OCI-LY3 (cell line): ENCODE results near the gene SAMD5.

ENCODE experiments used
- H2AFZ ChIP-seq: fragments of 200-600, 300-600 bp; shearing (Covaris generic); 2 replicates; pipeline ENCODE4 v1.6.0; 2014; ENCODE audit warnings: antibody characterized with exemption, low read depth, low read length
- H3K27ac ChIP-seq: fragments of 200-600, 300-600 bp; sonication (generic); 2 replicates; pipeline ENCODE4 v1.5.1; 2014; ENCODE audit warnings: mild to moderate bottlenecking, low read length, moderate library complexity, mixed read lengths
- H3K27me3 ChIP-seq: fragments of 200-600, 300-600 bp; sonication (generic); 2 replicates; pipeline ENCODE4 v1.6.1; 2014; ENCODE audit warnings: low read depth, low read length, mixed read lengths
- H3K36me3 ChIP-seq: fragments of 200-600, 300-600 bp; sonication (generic); replicated peaks from 2 replicates; pipeline ENCODE3; 2014; ENCODE audit warnings: low read depth, low read length, mixed read lengths
- H3K4me1 ChIP-seq: fragments of 300-600, 200-600 bp; sonication (generic); 2 replicates; pipeline ENCODE4 v1.6.1; 2014; ENCODE audit warnings: low read length, mixed read lengths
- H3K4me2 ChIP-seq: fragments of 200-600, 300-600 bp; sonication (generic); 2 replicates; pipeline ENCODE4 v1.6.1; 2014; ENCODE audit warnings: low read length, mixed read lengths
- H3K4me3 ChIP-seq: fragments of 300-600, 200-600 bp; sonication (generic); 2 replicates; pipeline ENCODE4 v1.5.1; 2014; ENCODE audit warnings: antibody characterized with exemption, mild to moderate bottlenecking, low read length, moderate library complexity
- H3K79me2 ChIP-seq: fragments of 300-600, 200-600 bp; shearing (Covaris generic); 2 replicates; pipeline ENCODE4 v1.6.1; 2014; ENCODE audit warnings: mild to moderate bottlenecking, low read length, mixed read lengths
- H3K9ac ChIP-seq: fragments of 300-600, 200-600 bp; shearing (Covaris generic); 2 replicates; pipeline ENCODE4 v1.6.0; 2014; ENCODE audit warnings: mild to moderate bottlenecking, low read length, moderate library complexity
- H3K9me3 ChIP-seq: fragments of 200-600, 300-600 bp; shearing (Covaris generic); 2 replicates; pipeline ENCODE4 v1.6.1; 2014; ENCODE audit warnings: low read length, mixed read lengths; ENCODE audit not compliant: insufficient read depth
- H4K20me1 ChIP-seq: fragments of 200-600, 300-600 bp; sonication (generic); 2 replicates; pipeline ENCODE4 v1.6.1; 2016; ENCODE audit warnings: low read length, mixed read lengths; ENCODE audit not compliant: insufficient read depth
- CTCF ChIP-seq: fragments of 200-600, 300-600 bp; sonication (generic); IDR thresholded peaks from 2 replicates; pipeline ENCODE4 v1.5.1; 2014; ENCODE audit warnings: antibody characterized with exemption, low read length, low read depth
- EZH2phosphoT487 ChIP-seq: fragments of 200-600 bp; shearing (Covaris generic); IDR thresholded peaks from 2 replicates; pipeline ENCODE4 v1.6.1; 2018; ENCODE audit warnings: antibody characterized with exemption, mixed run types, low read depth

SAMD5 gene

GRCh38 chr6:147467886-147468285 is 40.6 kb upstream of the SAMD5 start:
- H2AFZ ChIP-seq = no peak overlapping the region
- H3K27me3 ChIP-seq = no peaks in the 10 kb centered on the region
- H3K27ac ChIP-seq = no peak overlapping the region
- TF ChIP-seq CTCF (no peak), EZH2phosphoT487 (no peak)
- H3K4me3 ChIP-seq = no peak overlapping the region
- no peaks in the 10 kb centered on the region for H3K79me2 ChIP-seq
- H3K4me2 ChIP-seq = no peak overlapping the region
- H3K9me3 ChIP-seq = no peaks in the 10 kb centered on the region
- no peaks in the 10 kb centered on the region for H3K4me1 ChIP-seq
- no peak overlapping the region for H3K9ac ChIP-seq
- no peaks in the 10 kb centered on the region for H4K20me1 ChIP-seq
- H3K36me3 ChIP-seq = no peaks in the 10 kb centered on the region

- H3K27ac ChIP-seq = no peak overlapping the region
- no peaks in the 10 kb centered on the region for H4K20me1 ChIP-seq
- H2AFZ ChIP-seq = no peak overlapping the region
- no peak overlapping the region for H3K9ac ChIP-seq
- no peaks in the 10 kb centered on the region for H3K4me1 ChIP-seq
- H3K4me2 ChIP-seq = no peak overlapping the region
- H3K27me3 ChIP-seq = no peaks in the 10 kb centered on the region
- H3K79me2 ChIP-seq = no peaks in the 10 kb centered on the region
- no peaks in the 10 kb centered on the region for H3K9me3 ChIP-seq
- H3K36me3 ChIP-seq = no peaks in the 10 kb centered on the region
- TF ChIP-seq CTCF = no peak
- TF ChIP-seq EZH2phosphoT487 = no peak
- H3K4me3 ChIP-seq = no peak overlapping the region
These were observed 39.9 kb upstream of the SAMD5 start for GRCh38 chr6:147468634-147469033.

- Histone ChIP-seq H3K27me3 (no peaks in the 10 kb centered on the region), H2AFZ (no peak overlapping the region), H3K4me3 (no peak overlapping the region), H4K20me1 (no peaks in the 10 kb centered on the region), H3K4me1 (no peaks in the 10 kb centered on the region), H3K79me2 (no peaks in the 10 kb centered on the region), H3K36me3 (no peaks in the 10 kb centered on the region), H3K4me2 (no peak overlapping the region), H3K9ac (no peak overlapping the region), H3K27ac (no peak overlapping the region), H3K9me3 (no peaks in the 10 kb centered on the region)
- TF ChIP-seq EZH2phosphoT487 (no peak), CTCF (no peak)
These were observed 28.6 kb upstream of the SAMD5 start for GRCh38 chr6:147479857-147480256.

- H3K4me1 ChIP-seq = 0 out of 2 replicates have a peak, but pooled peaks cover 4% of the 10 kb centered on the region
These were observed 21.8 kb upstream of the SAMD5 start for GRCh38 chr6:147486683-147487082.

More at GRCh38 chr6:147486683-147487082, 21.8 kb upstream of the SAMD5 start:
- no peaks in the 10 kb centered on the region for H3K79me2 ChIP-seq
- H3K4me2 ChIP-seq = no peak overlapping the region
- H3K4me3 ChIP-seq = no peak overlapping the region
- H3K9ac ChIP-seq = no peak overlapping the region
- H3K27ac ChIP-seq = no peak overlapping the region
- TF ChIP-seq CTCF = no peak
- no peak for TF ChIP-seq EZH2phosphoT487
- no peaks in the 10 kb centered on the region for H3K36me3 ChIP-seq
- no peak overlapping the region for H2AFZ ChIP-seq
- H3K27me3 ChIP-seq = no peaks in the 10 kb centered on the region
- no peaks in the 10 kb centered on the region for H3K9me3 ChIP-seq
- H4K20me1 ChIP-seq = no peaks in the 10 kb centered on the region
